ENCODE data around the gene PPP1R27.

PPP1R27 gene

GRCh38 chr17:81819708-81820107, 15.1 kb downstream of the PPP1R27 start:
- no peak for DNase-seq

DNA sequence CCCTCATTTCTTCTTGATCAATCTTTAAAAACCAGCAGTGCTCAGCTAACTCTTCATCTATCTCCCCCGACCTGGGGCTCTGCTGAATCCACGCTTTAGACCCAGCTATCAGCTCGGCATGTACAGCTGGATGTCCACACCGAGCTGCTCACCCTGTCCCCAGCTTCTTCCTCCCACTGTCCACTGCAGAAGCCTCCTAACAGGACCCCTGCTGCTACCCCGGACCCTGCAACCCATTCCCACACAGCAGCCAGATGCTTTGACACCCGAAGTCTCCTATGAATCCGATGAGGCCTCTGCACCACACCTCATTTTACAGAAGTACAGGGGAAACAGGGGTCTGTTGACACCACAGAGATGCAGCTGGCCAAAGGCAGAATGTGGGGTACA, 17.1 kb downstream of the PPP1R27 start:
- DNase-seq = no peak

GRCh38 chr17:81815646-81815986, 19.2 kb downstream of the PPP1R27 start:
- no peak for DNase-seq

GRCh38 chr17:81814748-81815645, 19.9 kb downstream of the PPP1R27 start:
- no peak for DNase-seq

DNA sequence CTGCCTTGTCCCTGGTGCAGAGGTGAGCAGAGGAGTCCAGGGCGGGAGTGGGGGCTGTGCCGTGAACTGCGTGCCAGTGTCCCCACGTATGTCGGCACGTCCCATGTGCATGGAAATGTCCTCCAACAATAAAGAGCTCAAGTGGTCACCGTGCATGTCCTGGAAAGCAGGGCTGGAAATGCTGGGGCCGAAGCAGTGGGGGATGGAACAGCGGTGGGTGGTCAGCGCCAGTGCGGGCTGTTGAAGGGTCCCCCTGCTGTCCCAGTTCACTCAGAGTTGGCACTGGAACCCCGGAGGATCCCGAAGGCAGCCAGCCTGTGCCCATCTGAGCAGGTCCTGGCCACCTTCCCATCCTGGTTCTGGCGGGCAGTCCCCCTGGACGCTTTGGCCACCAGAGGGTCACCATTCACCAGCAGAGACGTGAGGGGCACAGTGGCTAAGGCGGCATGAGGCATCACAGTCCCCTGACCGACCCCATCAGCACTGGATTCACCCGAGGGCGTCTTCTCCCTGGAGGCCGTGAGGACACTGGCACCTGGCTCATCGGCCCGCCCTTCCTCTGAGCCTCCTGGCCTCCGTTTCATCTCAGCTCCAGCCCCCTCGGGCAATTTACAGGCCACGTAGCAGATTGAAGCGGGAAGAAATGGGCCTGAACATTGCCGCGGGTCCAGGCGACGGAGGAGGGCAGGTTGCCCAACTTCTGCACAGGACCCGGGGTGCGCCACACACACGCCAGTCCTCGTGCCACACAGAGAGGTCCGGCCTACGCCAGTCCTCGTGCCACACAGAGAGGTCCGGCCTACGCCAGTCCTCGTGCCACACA, 20.8 kb downstream of the PPP1R27 start:
- DNase-seq = no peak

DNA sequence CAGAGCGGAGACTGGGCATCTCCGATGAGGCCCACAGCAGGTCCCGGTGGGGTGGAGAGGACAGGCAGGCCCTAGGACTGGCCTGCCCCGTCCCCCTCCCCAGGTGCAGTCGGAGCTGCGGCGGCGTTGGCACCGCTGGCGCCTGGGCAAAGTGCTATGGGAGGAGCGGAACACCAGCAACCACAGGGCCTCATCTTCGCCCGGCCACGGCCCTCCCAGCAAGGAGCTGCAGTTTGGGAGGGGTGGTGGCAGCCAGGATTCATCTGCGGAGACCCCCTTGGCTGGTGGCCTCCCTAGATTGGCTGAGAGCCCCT, 21.5 kb downstream of the PPP1R27 start:
- DNase-seq = no peak

GRCh38 chr17:81812571-81813370, 22.1 kb downstream of the PPP1R27 start:
- no peak for DNase-seq

- DNase-seq = no peak
These were observed 22.9 kb downstream of the PPP1R27 start for GRCh38 chr17:81811705-81812570.

GRCh38 chr17:81810892-81811704, 23.8 kb downstream of the PPP1R27 start:
- DNase-seq = no peak

DNA sequence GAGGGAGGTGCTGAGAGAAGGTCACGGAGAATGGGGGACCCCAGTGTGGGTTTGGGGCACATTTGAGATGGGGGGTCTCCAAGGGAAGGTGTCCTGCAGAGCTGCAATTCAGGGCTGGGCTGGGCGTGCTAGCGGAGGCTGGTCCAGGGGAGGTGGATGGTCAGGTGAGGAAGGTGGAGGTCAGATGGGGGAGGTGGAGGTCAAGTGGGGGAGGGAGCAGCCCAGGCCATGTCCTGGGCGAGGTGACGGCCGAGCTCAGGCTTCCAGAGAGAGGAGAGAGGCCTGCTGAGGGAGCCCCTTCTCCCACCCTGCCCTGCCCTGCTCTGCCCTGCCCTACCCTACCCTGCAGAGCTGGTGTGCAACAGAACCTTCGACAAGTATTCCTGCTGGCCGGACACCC, 24.4 kb downstream of the PPP1R27 start:
- DNase-seq = no peak

GRCh38 chr17:81809556-81809998, 25.3 kb downstream of the PPP1R27 start:
- no peak for DNase-seq

- DNase-seq = no peak
These were observed 25.9 kb downstream of the PPP1R27 start for GRCh38 chr17:81808778-81809555.

- no peak for DNase-seq
These were observed 27.0 kb downstream of the PPP1R27 start for GRCh38 chr17:81807839-81808238.

GRCh38 chr17:81807210-81807719, 27.6 kb downstream of the PPP1R27 start:
- no peak for DNase-seq

GRCh38 chr17:81806461-81807209, 28.2 kb downstream of the PPP1R27 start:
- DNase-seq = no peak

DNA sequence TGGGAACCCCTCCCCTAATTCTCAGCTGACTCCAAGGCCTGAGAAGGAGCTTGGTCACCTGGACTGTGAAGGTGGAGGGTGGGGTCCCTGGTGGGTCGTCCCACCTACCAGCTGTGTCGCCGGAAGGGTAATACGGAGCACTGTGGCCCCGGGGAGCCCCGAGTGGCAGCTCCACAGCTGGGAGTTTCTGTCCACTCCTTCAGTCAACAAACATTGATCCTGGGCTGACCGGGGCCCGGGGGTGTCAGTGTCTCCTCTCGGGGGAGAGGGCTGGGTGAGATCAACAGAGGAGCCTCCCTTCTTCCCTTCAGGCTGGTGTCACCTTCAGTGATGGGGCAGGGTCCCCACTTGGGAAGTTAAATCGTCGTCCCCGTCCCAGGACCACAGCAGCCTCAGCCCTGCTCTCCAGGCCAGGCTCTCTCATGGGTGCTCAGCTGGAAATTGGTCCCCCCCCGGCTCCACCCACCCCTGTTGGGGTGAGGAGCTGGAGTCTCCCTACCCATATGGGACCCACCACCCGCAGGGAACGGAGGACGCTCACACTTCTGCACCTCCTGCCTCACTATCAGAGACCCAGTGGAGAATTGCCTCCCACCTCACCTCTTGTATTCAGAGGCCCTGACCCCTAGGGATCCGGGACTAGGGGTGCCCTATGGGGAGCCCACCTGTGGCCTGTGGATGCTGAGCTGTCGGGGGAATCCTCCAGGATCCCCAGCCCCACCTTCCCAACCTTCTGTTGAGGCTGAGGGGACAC, 29.0 kb downstream of the PPP1R27 start:
- DNase-seq = no peak

GRCh38 chr17:81804559-81805399, 30.1 kb downstream of the PPP1R27 start:
- DNase-seq = no peak

Data from activated gamma-delta T cell treated with Interleukin-2 at 50 U/mL for 16 hours (primary cell).